Measurements from ENCODE around the gene DCUN1D2.

Gene DCUN1D2

DNA sequence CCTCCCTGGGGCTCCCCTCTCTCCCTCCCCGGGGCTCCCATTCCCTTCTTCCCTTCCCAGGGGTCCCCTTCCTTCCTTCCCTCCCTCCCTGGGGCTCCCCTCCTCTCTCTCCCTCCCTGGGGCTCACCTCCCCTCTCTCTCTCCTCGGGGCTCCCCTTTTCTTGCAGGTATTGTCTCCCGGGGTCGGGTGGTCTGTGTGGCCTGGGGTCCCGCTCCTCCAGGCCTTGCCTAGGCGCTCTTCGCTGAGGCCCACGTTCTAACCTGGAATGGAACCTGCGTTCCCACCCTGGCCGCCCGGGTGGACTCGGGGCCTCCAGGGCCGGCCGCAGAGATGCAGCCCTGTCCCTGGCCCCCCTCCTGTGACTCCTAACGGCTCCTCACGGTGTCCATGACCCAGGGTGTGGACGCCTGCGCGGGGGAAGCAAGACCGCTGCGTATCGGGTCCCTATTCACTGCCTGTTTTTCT lies 940 bp upstream of the DCUN1D2 start:
- H3K4me3 ChIP-seq (ENCODE audit: control insufficient read depth, low read depth, low read length) = peak overlapping the region; percentile 89
- TF ChIP-seq, protein P1, sequence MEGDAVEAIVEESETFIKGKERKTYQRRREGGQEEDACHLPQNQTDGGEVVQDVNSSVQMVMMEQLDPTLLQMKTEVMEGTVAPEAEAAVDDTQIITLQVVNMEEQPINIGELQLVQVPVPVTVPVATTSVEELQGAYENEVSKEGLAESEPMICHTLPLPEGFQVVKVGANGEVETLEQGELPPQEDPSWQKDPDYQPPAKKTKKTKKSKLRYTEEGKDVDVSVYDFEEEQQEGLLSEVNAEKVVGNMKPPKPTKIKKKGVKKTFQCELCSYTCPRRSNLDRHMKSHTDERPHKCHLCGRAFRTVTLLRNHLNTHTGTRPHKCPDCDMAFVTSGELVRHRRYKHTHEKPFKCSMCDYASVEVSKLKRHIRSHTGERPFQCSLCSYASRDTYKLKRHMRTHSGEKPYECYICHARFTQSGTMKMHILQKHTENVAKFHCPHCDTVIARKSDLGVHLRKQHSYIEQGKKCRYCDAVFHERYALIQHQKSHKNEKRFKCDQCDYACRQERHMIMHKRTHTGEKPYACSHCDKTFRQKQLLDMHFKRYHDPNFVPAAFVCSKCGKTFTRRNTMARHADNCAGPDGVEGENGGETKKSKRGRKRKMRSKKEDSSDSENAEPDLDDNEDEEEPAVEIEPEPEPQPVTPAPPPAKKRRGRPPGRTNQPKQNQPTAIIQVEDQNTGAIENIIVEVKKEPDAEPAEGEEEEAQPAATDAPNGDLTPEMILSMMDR (IDR thresholded peaks at IDR 0.05; ENCODE audit: control insufficient read depth, insufficient read depth, low read depth, low read length, missing control alignments) = no peak
- DNase-seq (ENCODE audit: low read depth) = no peak

DNA sequence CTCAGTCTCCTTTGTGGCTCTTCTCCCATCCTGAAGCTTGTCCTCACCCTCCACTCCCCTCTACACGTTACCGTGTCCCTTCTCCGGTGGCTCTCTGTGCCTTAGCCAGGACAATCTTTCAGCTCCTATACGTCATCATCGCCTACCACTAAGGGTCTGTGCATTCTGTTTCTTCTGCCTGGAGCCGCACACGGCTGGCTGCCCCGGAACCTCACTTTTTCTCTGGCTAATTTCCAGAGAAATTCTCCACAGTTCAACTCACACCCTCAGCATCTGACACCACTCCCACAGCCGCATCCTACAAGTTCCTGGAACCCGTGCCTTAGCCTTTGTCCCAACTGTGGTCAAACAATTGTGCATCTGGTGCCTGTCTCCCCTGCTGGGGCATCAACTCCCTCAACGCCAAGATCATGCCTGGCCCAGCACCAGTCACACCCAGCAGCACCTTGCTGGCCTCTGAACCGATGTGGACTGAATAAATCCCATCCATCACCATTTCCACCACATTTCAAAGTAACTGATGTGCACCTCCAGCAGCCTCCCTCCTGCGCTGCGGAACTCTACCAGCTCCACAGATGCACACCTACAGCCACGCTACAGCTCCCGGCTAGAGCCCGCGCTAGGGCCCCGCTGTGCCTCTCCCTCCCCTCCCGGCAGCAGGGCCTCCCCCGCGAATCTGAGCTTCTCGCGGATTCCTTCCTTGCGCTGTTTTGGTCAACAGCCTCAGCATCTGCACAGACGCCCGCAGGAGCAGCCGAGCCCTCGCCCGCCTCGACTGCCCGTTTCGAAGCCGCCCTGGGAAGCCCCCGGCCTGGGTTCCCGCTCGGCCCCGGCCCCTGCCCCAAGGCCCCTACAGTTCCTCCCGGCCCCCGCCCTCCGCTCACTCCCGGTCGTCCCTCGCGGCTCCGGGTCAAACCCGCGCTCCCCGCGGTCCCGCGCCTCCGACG lies 689 bp downstream of the DCUN1D2 start:
- H3K4me3 ChIP-seq (ENCODE audit: control insufficient read depth, low read depth, low read length) = peak overlapping the region; percentile 76
- no peak for DNase-seq (ENCODE audit: low read depth)
- TF ChIP-seq, protein P1 (IDR thresholded peaks at IDR 0.05; ENCODE audit: control insufficient read depth, insufficient read depth, low read depth, low read length, missing control alignments) = no peak

DNA sequence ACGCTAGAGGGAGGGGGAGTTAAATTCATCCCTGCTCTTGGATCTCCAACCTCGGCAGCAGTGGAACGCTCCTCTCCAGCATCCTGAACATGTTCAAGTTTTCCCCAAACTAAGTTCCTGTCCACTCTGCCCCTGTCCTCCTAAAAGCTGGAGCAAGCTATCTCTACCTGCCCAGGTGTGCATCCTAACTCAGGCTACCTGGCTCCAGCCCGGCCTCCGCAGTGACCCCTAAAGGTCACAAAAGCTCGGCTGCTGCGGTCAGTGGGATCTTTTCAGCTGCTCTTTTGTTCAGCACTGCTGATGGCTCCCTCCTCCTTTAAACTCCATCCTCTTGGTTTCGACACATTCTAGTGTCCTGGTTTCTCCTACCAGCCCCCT lies 1.4 kb downstream of the DCUN1D2 start:
- TF ChIP-seq, protein P1 (IDR thresholded peaks at IDR 0.05; ENCODE audit: control insufficient read depth, insufficient read depth, low read depth, low read length, missing control alignments) = no peak
- DNase-seq (ENCODE audit: low read depth) = no peak
- peak overlapping the region; percentile 76 for H3K4me3 ChIP-seq (ENCODE audit: control insufficient read depth, low read depth, low read length)

DNA sequence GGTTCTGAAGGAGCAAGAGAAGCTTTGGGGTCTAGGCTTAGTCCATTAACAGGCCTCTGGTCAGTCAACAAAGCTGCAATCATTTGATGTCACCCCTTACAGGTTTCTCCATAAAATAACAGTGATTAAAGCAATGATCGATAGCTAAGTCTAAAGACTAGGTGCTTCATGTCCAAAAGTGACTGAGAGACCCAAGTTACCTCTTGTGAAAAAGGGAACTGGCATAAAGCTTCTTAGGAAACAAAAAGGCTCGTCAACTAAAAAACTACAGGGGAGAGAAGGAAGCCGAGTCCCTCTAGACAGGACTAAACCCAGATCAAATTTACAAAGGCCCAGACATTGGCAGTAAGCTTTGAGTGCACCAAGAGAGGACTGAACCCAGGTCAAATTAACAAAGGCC lies 2.2 kb downstream of the DCUN1D2 start:
- no peak for DNase-seq (ENCODE audit: low read depth)
- H3K4me3 ChIP-seq (ENCODE audit: control insufficient read depth, low read depth, low read length) = no peak overlapping the region
- TF ChIP-seq, protein P1 (IDR thresholded peaks at IDR 0.05; ENCODE audit: control insufficient read depth, insufficient read depth, low read depth, low read length, missing control alignments) = no peak

DNA sequence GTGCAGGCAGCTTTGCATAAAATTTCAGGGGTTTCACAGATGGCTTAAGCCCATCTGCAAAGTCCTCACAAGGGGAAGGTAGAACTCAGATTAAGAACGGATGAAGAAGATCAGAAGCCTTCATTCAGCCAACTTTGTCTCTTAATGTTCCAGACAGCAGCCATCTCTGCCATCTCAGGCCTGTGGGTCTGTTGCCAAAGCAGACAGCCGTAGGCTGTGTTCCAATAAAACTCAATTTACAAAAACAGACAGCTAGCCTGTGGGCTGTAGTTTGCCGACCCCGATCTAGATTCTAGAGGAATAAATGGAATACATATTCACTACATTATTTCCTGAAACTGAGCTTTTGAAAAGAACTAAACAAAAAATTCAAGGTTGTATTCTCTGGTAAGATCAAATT lies 3.8 kb downstream of the DCUN1D2 start:
- TF ChIP-seq, protein P1 (IDR thresholded peaks at IDR 0.05; ENCODE audit: control insufficient read depth, insufficient read depth, low read depth, low read length, missing control alignments) = no peak
- DNase-seq (ENCODE audit: low read depth) = no peak
- H3K4me3 ChIP-seq (ENCODE audit: control insufficient read depth, low read depth, low read length) = no peak overlapping the region

DNA sequence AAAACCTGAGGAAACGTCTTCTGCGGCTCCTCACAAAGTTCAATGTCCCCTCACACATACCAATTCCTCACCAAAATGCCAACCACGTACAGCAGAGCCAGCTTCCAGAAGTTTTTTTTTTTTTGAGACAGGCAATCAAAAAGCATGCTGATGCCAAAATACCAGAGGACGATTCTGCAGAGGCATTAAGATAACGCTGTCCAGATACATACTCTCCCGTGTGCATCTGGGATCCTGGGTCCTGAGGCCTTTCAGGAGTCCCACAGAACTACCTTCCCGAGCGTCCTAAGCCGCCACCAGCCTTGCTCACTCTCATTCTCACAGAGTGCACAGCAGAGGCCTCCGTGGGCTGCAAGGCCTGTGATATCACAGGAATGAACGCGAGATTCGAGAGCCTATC lies 5.0 kb downstream of the DCUN1D2 start:
- no peak overlapping the region for H3K4me3 ChIP-seq (ENCODE audit: control insufficient read depth, low read depth, low read length)
- TF ChIP-seq, protein P1 (IDR thresholded peaks at IDR 0.05; ENCODE audit: control insufficient read depth, insufficient read depth, low read depth, low read length, missing control alignments) = no peak
- no peak for DNase-seq (ENCODE audit: low read depth)
